ENCODE measurements around the gene TFAP2E.

TFAP2E gene

GRCh38 chr1:35557611-35558373 is 15.3 kb upstream of the TFAP2E start, which contains the start of gene NCDN:
TSS of gene NCDN (plus strand) at chr1:35557799. CDS start at chr1:35558191, 392 bp downstream.
- peak; percentile 95 for DNase-seq

DNA sequence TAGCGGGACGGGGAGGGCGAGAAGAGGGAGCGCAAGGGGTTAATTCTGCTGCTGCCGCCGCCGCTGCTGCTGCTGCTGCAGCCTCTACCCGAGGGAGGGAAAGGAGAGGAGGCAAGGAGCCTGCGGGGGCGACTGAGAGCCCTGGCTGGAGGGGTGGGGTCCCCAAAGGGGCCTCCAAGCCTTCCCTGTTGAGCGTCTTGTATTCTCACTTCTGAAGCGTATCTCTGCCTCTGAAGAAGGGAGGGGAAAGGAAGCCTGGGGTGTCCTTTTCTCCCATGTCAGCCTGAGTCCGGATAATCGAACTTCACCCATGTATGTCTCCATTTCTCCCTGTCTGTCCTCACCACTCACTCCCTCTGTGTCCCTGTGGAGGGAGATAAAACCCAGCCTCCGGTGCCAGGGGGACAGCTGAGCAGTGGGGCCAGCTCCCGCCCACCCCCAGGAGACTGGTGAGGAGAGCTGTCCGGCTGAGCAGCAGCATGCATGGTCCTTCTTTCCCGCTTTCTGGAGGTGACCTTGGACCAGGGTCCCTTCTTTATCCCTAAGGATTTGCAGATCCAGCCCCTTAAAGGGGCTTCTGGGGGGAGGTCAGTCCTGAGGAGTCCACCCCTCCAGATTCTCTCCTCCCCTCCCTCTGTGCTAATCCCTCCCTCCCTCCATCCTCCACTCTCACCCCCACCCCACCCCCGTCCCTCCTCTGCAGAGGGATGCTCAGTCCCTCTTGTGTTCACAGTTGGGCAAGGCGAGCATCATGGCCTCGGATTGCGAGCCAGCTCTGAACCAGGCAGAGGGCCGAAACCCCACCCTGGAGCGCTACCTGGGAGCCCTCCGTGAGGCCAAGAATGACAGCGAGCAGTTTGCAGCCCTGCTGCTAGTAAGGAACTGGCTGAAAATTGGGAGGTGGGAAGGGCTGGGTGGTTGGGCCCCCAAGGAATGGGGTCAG is 14.5 kb upstream of the TFAP2E start:
- DNase-seq, result no peak

GRCh38 chr1:35559317-35559944 is 13.7 kb upstream of the TFAP2E start:
- DNase-seq, result peak; percentile 43

GRCh38 chr1:35560256-35561225 is 12.6 kb upstream of the TFAP2E start:
- no peak for DNase-seq

DNA sequence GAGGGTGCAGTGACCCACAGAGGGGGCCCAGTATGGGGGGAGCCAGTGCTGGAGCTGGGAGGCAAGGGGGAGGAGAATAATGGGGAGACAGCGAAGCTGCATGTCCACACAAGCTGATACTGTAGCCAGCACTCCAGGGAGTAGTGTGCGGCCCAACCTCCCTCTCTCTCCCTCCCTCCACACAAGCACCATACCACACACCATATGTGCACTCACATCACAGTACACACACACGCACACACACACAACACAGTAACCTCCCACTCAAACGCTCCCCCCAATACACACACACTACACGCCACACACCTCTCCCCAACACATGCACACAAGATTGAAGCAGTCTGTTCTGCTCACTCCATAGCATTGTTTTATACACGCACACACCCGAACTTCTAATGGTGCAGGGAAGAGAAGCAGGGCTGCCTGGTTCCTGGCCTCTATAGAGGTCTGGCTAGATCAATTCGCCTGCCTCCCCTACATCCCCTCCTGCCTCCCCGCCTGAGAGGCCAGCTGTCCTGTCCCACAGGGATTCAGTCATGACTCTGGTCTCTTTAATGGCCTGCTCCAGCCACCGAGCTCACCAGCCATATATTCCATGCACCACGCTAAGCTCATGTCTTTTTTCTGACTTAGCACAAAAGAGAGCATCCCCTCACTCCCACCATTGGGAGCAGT is 11.7 kb upstream of the TFAP2E start:
- no peak for DNase-seq

DNA sequence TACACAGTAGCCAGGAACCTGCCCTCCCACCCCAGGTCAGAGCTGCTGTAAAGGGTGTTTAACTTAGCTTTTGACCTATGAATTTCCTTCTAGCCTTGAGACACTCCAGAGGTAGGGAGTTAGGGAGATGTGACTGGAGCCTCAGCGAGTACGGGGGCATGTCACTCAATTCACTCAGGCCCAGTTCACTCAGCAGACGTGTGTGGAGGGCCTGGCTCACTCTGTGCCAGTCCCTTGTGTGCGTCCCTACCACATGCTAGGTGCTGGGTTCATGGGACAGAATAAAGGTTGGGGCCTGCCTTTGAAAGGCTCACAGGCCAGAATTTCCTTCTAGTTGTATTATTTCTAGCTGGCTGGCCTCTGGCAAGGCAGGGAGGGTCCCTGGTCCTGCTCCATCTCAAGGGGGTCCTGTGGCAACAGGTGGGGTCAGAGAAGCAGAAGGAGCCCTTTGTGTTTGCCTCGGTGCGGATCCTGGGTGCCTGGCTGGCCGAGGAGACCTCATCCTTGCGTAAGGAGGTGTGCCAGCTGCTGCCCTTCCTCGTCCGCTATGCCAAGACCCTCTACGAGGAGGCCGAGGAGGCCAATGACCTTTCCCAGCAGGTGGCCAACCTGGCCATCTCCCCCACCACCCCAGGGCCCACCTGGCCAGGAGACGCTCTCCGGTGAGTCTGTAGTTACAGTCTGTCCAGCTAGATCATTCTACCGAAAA is 11.0 kb upstream of the TFAP2E start:
- no peak for DNase-seq

DNA sequence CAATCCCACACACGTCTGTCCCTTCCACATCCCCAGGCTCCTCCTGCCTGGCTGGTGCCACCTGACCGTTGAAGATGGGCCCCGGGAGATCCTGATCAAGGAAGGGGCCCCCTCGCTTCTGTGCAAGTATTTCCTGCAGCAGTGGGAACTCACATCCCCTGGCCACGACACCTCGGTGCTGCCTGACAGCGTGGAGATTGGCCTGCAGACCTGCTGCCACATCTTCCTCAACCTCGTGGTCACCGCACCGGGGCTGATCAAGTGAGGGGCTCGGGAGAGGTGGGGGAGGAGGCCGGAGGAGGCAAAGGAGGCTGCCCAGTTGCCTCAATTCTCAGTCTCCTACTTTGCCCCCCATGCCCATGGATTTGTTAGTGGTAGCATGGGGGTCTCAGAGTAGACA is 9.9 kb upstream of the TFAP2E start:
- no peak for DNase-seq

DNA sequence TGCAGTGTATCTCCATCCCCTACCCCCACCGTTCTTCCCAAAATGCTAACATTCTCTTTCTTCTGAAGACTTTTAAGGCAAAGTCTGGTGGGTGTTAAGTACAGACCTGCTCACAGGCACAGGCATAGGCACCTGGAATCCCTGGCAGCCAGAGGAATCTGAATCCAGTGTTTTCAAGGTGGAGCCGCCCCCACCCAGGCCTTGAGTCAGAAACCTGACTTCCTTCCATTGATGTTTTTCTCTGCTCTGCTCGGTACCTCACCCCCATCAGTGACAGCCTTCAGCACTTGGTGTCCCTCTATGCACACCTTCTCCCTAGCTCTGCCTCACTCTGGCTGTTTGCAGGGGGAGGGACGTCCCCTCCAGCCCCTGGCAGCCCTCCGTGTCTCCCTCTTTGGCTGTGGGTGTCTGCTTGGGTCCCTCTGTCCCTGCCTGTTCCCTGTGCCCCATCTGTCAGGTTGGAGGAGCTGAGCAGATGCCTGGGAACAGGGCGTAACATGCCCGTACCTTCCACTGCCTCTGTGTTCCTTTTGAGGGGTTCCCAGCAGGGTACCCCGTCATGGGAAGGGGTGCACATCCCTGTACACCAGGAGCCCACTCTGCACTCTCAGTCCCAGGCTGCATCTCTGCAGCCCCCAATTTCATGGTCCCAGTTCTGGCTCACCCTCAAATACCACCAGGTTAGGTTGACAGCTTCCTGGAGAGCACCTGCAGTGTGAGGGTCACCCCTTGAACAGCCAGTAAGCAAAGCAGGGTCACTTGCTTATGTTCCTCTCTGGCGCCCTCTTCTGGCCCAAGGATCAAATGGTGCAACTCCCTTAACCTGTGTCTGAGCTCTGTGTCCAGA is 8.9 kb upstream of the TFAP2E start:
- peak; percentile 81 for DNase-seq

- no peak for DNase-seq
Measured at GRCh38 chr1:35564884-35565741, 8.0 kb upstream of the TFAP2E start.

- no peak for DNase-seq
Measured at GRCh38 chr1:35565742-35566133, 7.4 kb upstream of the TFAP2E start.

GRCh38 chr1:35567947-35568558 is 5.1 kb upstream of the TFAP2E start:
- DNase-seq, result no peak

DNA sequence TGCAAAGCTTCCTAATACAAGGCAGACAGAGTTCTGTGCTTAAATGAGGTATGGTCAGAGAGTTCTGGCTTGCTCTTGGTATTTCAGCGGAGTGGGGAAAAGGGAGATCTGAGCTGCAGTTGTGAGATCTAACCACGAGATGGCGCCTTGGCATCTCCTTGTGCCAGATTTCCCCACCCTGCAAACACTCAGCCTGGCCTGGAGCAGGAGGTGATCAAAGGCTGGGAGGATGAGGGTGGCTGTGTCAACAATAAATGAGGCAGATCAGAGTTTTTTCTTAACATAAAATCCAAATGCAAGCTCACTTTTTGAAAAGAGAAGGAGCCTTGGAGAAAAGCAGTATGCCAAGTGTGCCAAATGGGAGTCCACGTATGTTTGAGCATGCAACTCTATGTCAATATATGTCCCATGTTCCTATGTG is 4.1 kb upstream of the TFAP2E start:
- peak; percentile 73 for DNase-seq

DNA sequence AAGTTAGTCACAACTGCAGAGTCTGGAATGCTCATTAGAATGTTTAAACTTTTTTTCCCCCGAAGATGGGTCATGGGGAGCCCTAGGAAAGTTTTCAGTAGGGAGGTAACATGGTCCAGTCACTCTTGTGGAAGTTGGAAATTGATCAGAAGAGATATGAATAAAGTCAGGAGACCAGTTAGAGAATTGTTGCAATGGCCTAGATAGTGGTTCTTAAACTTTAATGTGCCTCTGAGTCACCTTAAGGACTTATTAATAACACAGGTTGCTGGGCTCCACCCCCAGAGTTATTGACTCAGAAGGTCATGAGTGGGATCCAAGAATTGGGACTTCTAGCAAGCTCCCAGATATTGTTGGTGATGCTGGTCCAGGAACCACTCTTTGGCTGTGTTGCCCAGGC is 3.2 kb upstream of the TFAP2E start:
- no peak for DNase-seq

DNA sequence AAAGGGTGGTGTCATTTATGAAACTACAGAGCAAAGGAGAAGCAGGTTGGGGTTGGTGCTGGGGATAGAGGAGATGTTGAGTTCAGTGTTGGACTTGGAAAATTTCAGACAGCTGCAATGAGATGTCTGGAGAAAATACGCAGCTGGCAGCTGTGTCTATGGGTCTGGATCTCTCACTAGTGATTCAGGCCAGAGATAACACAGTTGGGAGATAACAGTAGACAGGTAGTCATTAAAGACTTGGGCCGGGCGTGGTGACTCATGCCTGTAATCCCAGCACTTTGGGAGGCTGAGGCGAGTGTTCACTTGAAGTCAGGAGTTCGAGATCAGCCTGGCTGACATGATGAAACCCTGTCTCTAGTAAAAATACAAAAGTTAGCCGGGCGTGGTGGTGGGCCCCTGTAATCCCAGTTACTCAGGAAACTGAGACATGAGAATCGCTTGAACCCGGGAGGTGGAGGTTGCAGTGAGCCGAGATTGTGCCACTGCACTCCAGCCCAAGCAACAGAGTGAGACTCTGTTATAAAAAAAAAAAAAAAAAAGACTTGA is 2.5 kb upstream of the TFAP2E start:
- no peak for DNase-seq

- no peak for DNase-seq
Measured at GRCh38 chr1:35571263-35571662, 1.9 kb upstream of the TFAP2E start.

- DNase-seq, result no peak
Measured at GRCh38 chr1:35572296-35572695, 818 bp upstream of the TFAP2E start.

DNA sequence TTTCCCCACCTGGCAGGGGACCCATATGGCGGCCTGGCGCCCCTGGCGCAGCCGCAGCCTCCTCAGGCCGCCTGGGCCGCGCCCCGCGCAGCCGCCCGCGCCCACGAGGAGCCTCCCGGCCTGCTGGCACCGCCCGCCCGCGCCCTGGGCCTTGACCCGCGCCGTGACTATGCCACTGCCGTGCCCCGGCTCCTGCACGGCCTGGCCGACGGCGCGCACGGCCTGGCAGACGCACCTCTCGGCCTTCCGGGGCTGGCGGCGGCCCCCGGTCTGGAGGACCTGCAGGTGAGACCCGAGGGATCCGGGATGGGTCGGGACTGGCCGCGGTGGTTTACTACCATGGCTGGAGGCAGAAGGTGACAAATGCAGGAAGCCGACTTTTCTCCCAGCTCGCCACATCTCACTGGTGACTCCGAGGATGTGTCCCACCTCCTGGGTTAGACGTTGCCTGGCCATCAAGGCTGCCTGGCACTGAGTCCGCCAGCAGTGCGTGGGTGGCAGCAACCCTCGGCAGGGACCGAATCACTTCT is 1.1 kb downstream of the TFAP2E start:
- no peak for DNase-seq

Measured in CD4-positive, alpha-beta T cell treated with Interleukin-12 subunit alpha and Interleukin-12 subunit beta, for 1 hour (primary cell).